Measurements from ENCODE around the gene DNMT3B. TPM values are rescaled to one million over a fixed set of nuclear protein-coding genes. Genes with fewer than 3 reads are reported as not detected.

DNMT3B gene
- total and polyA plus RNA-seq, 3 donors from 2014 or later = 8.1 to 22.0 (median 20.6) TPM

GRCh38 chr20:32829311-32830005 lies 67.3 kb downstream of the DNMT3B start:
- H3K4me1 ChIP-seq = peaks cover 30% of the 10 kb centered on the region
- H3K27ac ChIP-seq = peak overlapping the region; percentile 41 to 52
- no peak overlapping the region for H3K4me3 ChIP-seq
- TF ChIP-seq POLR2A (IDR thresholded peaks at IDR 0.05) = no peak
- TF ChIP-seq, protein P1, sequence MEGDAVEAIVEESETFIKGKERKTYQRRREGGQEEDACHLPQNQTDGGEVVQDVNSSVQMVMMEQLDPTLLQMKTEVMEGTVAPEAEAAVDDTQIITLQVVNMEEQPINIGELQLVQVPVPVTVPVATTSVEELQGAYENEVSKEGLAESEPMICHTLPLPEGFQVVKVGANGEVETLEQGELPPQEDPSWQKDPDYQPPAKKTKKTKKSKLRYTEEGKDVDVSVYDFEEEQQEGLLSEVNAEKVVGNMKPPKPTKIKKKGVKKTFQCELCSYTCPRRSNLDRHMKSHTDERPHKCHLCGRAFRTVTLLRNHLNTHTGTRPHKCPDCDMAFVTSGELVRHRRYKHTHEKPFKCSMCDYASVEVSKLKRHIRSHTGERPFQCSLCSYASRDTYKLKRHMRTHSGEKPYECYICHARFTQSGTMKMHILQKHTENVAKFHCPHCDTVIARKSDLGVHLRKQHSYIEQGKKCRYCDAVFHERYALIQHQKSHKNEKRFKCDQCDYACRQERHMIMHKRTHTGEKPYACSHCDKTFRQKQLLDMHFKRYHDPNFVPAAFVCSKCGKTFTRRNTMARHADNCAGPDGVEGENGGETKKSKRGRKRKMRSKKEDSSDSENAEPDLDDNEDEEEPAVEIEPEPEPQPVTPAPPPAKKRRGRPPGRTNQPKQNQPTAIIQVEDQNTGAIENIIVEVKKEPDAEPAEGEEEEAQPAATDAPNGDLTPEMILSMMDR (IDR thresholded peaks at IDR 0.05) = no peak
- intact Hi-C loops (cut with DNase I; ENCODE audit: low total_unique reads) = no loop called here
- no peaks in the 10 kb centered on the region for H3K36me3 ChIP-seq (ENCODE audit: low read depth, missing control alignments)
- 64 to 72% methylated on average over 3 of the region's 3 CpGs for WGBS, 2 donors
- no peaks in the 10 kb centered on the region for H3K9me3 ChIP-seq
- H3K27me3 ChIP-seq = no peaks in the 10 kb centered on the region
- DNase-seq = no peak

DNA sequence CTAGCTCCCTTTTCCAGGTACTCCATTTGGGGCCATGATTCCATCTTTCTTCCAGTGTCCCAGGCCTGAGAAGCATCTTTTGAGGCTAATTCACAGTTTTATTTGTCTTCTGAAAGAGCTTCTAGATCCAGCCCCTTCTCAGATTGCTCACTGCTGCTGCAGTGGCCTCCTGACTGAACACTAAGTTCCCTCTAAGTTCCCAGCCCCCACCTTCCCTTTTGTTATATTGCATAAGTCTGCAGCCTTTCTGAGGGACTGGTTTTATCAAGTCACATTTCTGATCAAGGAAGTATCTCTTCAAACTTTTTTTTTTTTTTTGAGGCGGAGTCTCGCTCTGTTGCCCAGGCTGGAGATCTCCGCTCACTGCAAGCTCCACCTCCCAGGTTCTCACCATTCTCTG lies 68.3 kb downstream of the DNMT3B start:
- intact Hi-C loops (cut with DNase I; ENCODE audit: low total_unique reads) = no loop called here
- 69 to 74% methylated on average over 3 of the region's 3 CpGs for WGBS, 2 donors
- Histone ChIP-seq H3K9me3 (no peaks in the 10 kb centered on the region), H3K27me3 (no peaks in the 10 kb centered on the region), H3K4me1 (peaks cover 30% of the 10 kb centered on the region), H3K4me3 (no peak overlapping the region), H3K36me3 (ENCODE audit: low read depth, missing control alignments) (no peaks in the 10 kb centered on the region), H3K27ac (peak overlapping the region; percentile 44 to 52)
- TF ChIP-seq, protein P1 (IDR thresholded peaks at IDR 0.05) = no peak
- TF ChIP-seq POLR2A (IDR thresholded peaks at IDR 0.05) = no peak
- DNase-seq = peak; percentile 79

DNA sequence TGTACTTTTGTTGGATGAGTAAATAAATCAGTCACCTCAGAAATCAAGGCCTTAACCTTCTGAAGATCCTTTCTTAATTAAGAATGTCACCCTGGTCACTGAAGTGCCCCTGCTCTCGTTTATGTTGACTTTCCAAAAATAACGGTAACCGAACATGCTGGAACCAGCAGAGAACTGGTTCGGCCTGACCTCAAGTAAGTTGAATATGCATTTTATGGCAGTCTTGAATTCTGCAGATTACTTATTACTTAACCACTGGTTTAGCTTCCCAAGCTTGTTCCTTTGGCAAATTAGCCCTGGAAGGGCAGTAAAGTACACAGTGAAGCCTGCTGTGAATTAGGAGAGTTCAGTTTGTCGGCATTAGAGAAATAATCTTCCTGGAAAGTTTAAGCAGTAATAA lies 69.8 kb downstream of the DNMT3B start:
- DNase-seq = no peak
- Histone ChIP-seq H3K27ac (peak overlapping the region in 1 of 2 donors; percentile 85), H3K4me1 (peaks cover 30% of the 10 kb centered on the region), H3K9me3 (no peaks in the 10 kb centered on the region), H3K27me3 (no peaks in the 10 kb centered on the region), H3K36me3 (ENCODE audit: low read depth, missing control alignments) (no peaks in the 10 kb centered on the region), H3K4me3 (no peak overlapping the region)
- no peak for TF ChIP-seq POLR2A (IDR thresholded peaks at IDR 0.05)
- TF ChIP-seq, protein P1 (IDR thresholded peaks at IDR 0.05) = no peak
- WGBS, 2 donors = 57 to 61% methylated on average over 5 of the region's 5 CpGs
- intact Hi-C loops (cut with DNase I; ENCODE audit: low total_unique reads) = no loop called here

DNA sequence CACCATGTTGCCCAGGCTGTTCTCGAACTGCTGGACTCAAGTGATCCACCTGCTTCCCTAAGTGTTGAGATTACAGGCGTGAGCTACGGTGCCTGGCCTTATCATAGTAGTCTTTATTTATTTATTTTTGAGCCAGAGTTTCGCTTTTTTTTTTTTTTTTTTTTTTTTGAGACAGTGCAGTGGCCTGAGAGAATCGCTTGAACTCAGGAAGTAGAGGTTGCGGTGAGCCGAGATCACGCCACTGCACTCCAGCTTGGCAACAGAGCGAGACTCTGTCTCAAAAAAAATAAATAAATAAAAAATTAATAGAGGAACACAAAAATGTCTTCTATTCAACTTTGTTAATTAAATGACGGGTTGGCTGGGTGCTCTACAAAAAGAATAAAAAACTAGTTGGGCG lies 70.5 kb downstream of the DNMT3B start:
- intact Hi-C loops (cut with DNase I; ENCODE audit: low total_unique reads) = no loop called here
- no peak overlapping the region for H3K4me3 ChIP-seq

More for the DNA sequence above, 70.5 kb downstream of the DNMT3B start:
- no peaks in the 10 kb centered on the region for H3K27me3 ChIP-seq
- H3K36me3 ChIP-seq (ENCODE audit: low read depth, missing control alignments) = no peaks in the 10 kb centered on the region
- DNase-seq = no peak
- 70 to 77% methylated on average over 11 of the region's 11 CpGs for WGBS, 2 donors
- no peaks in the 10 kb centered on the region for H3K9me3 ChIP-seq
- peaks cover 30% of the 10 kb centered on the region for H3K4me1 ChIP-seq
- TF ChIP-seq, protein P1 (IDR thresholded peaks at IDR 0.05) = no peak
- no peak for TF ChIP-seq POLR2A (IDR thresholded peaks at IDR 0.05)
- peak overlapping the region; percentile 59 to 85 for H3K27ac ChIP-seq
